Measurements from ENCODE around the gene KRTAP19-2. TPM values are rescaled to one million over a fixed set of nuclear protein-coding genes. Genes with fewer than 3 reads are reported as not detected.

KRTAP19-2 gene
- total and polyA plus RNA-seq, 2 of the 13 experiments (the other 11 are each of a cell fraction or from before 2014, with no cell fraction given): not detected

DNA sequence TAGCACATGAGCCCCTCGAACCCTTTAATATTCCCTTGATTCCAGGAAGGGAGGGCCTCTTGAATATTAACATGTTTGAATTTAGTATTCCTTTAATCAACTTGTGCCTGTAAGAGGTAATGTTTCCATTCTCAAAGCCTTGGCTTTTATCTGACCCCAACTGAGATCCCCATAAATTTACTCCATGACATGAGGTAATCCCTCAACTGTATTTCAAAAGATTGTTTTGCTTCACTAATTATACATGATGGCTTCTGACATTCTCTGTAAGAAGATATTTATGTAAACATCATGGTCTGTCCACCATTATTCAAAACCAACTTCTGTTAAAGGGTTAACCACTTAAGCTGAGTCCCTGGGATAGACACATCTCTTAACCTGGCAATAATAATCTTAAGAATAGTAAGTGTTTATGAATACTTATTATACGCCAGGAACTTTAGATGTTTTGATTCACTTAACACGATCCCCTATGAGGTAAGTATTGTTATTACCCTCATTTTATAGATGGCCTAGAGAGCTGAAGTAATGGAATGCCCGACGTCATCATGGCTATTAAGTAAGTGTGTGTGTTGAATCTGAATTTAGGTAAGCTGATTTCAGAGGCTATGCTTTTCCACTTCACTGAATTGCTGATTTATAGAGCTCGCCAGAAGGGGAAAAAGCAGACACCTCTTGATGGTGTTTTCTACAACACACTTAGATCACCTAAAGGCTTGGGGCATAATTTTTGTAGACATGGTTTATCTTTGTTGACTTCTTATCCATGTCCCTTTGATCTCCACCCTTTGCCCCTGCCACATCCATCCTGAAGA is 18.1 kb downstream of the KRTAP19-2 start:
- TF ChIP-seq KAT8 (CRISPR knock-in tag; IDR thresholded peaks at IDR 0.05): no peak
- TF ChIP-seq ZNF234 (CRISPR knock-in tag; conservative IDR thresholded peaks at IDR 0.05): no peak
- no peak for TF ChIP-seq STAG1 (CRISPR knock-in tag; IDR thresholded peaks at IDR 0.05)
- in situ Hi-C loops (cut with HindIII; ENCODE audit: extremely low pct_ligation_motif_present, low pct_unique_long_range_greater_than_20kb): no loop called here
- intact Hi-C loops (cut with micrococcal nuclease; ENCODE audit: unreplicated experiment): no loop called here
- ChIA-PET POLR2A (no interaction called here), CTCF (ENCODE audit: low intra/inter-chr PET ratio, low total read pairs) (no interaction called here)
- WGBS (ENCODE audit: low lambda C conversion rate): 0% methylated on average over 6 of the region's 6 CpGs
- Histone ChIP-seq H3K9me3 (ENCODE audit: low read length) (peaks cover 93% of the 10 kb centered on the region), H3K4me3 (replicated peaks in 1 of 3; ENCODE audit: insufficient read depth in 1 of 3, low read depth in 2 of 3, low read length in 3 of 3) (no peak overlapping the region), H3K4me1 (ENCODE audit: insufficient read depth, low read length) (no peaks in the 10 kb centered on the region), H2AFZ (ENCODE audit: low read length) (no peak overlapping the region), H4K20me1 (ENCODE audit: insufficient read depth, low read length) (no peaks in the 10 kb centered on the region), H3K4me2 (ENCODE audit: low read depth, low read length) (no peak overlapping the region), H3K79me2 (ENCODE audit: insufficient read depth, low read length) (no peaks in the 10 kb centered on the region), H3K27me3 (ENCODE audit: control insufficient read depth in 1 of 2, insufficient read depth in 2 of 2, low read length in 2 of 2) (no peaks in the 10 kb centered on the region), H3K9ac (ENCODE audit: insufficient read depth, low read depth, low read length) (no peak overlapping the region), H3K36me3 (replicated peaks in 1 of 2; ENCODE audit: control insufficient read depth in 1 of 2, insufficient read depth in 2 of 2, low read length in 2 of 2) (no peaks in the 10 kb centered on the region), H3K27ac (ENCODE audit: extremely low read length, insufficient read depth, low read length) (no peak overlapping the region)
- DNase-seq (ENCODE audit: low spot score): no peak
- BruUV-seq (replicated peaks): no TSS peak
- no peak for ATAC-seq
- FAIRE-seq: no peak

DNA sequence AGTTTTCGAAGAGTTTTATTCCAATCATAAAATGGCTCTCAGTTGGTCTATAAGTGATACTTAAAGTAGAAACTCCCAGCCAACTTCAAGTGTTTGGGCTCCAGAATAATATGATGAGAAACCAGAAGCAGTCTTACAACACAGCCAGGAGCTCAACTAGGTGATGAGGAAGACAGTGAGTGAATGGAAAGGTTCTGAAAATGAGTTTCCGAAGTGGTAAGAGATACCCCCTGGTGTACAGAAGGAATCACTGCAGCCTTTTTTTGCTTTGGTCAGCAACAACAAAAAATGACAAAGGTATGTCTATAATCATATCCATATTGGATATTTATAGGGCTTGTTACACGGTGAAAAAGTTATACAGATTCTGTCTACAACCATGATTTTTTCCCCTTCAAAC is 23.5 kb downstream of the KRTAP19-2 start:
- peak; percentile 85 to 88 for TF ChIP-seq MAFK (conservative IDR thresholded peaks at IDR 0.05 in 1 of 2, IDR thresholded peaks at IDR 0.05 in 1 of 2; ENCODE audit: low read length in 2 of 2)
- peak; percentile 80; the same call in 1 of the 2 replicates for TF ChIP-seq MAFF (IDR thresholded peaks at IDR 0.05; ENCODE audit: low read depth, low read length)
- no peak for TF ChIP-seq RCOR2 (CRISPR knock-in tag; IDR thresholded peaks at IDR 0.05)
- no peak for TF ChIP-seq ZNF589 (CRISPR knock-in tag; conservative IDR thresholded peaks at IDR 0.05)
- no peak for TF ChIP-seq CREB1 (IDR thresholded peaks at IDR 0.05)
- TF ChIP-seq CREB1 (CRISPR knock-in tag; IDR thresholded peaks at IDR 0.05): no peak
- TF ChIP-seq CENPT (CRISPR knock-in tag; IDR thresholded peaks at IDR 0.05; ENCODE audit: low read depth): no peak
- CTCF ChIA-PET (ENCODE audit: low intra/inter-chr PET ratio, low total read pairs): no interaction called here
- POLR2A ChIA-PET: no interaction called here
- WGBS (ENCODE audit: low lambda C conversion rate): 1% methylated on average over 3 of the region's 3 CpGs
- DNase-seq (ENCODE audit: low spot score) (no peak), FAIRE-seq (peak; percentile 8), ATAC-seq (no peak)
- BruUV-seq (replicated peaks): no TSS peak
- H3K4me1 ChIP-seq (ENCODE audit: insufficient read depth, low read length): no peaks in the 10 kb centered on the region
- no peak overlapping the region for H3K9ac ChIP-seq (ENCODE audit: insufficient read depth, low read depth, low read length)
- no peak overlapping the region for H3K27ac ChIP-seq (ENCODE audit: extremely low read length, insufficient read depth, low read length)
- peaks cover 86% of the 10 kb centered on the region for H3K9me3 ChIP-seq (ENCODE audit: low read length)
- no peaks in the 10 kb centered on the region for H4K20me1 ChIP-seq (ENCODE audit: insufficient read depth, low read length)
- in situ Hi-C loops (cut with HindIII; ENCODE audit: extremely low pct_ligation_motif_present, low pct_unique_long_range_greater_than_20kb) (no loop called here), intact Hi-C loops (cut with micrococcal nuclease; ENCODE audit: unreplicated experiment) (no loop called here)
- no peak overlapping the region for H3K4me2 ChIP-seq (ENCODE audit: low read depth, low read length)
- no peaks in the 10 kb centered on the region for H3K79me2 ChIP-seq (ENCODE audit: insufficient read depth, low read length)
- H3K4me3 ChIP-seq (replicated peaks in 1 of 3; ENCODE audit: insufficient read depth in 1 of 3, low read depth in 2 of 3, low read length in 3 of 3): no peak overlapping the region
- no peak overlapping the region for H2AFZ ChIP-seq (ENCODE audit: low read length)
- no peaks in the 10 kb centered on the region for H3K27me3 ChIP-seq (ENCODE audit: control insufficient read depth in 1 of 2, insufficient read depth in 2 of 2, low read length in 2 of 2)
- no peaks in the 10 kb centered on the region for H3K36me3 ChIP-seq (replicated peaks in 1 of 2; ENCODE audit: control insufficient read depth in 1 of 2, insufficient read depth in 2 of 2, low read length in 2 of 2)

Data from HepG2 (cell line).